Dedifferentiated amniotic fluid mesenchymal stem cell (primary cell): ENCODE measurements around the gene CHN2.

Source experiments
- DNase-seq: peaks from one replicate; pipeline ENCODE4 v3.0.0-alpha.2; 2016; ENCODE audit errors: extremely low spot score

CHN2 gene

GRCh38 chr7:29335188-29336083, 140.9 kb downstream of the CHN2 start:
- no peak for DNase-seq

GRCh38 chr7:29337546-29338116, 143.1 kb downstream of the CHN2 start:
- no peak for DNase-seq

- DNase-seq = no peak
Observed at GRCh38 chr7:29340696-29341095, 146.1 kb downstream of the CHN2 start.

GRCh38 chr7:29341156-29341555, 146.6 kb downstream of the CHN2 start:
- DNase-seq = no peak

- DNase-seq = no peak
Observed at GRCh38 chr7:29342761-29343160, 148.2 kb downstream of the CHN2 start.

GRCh38 chr7:29343399-29343798, 148.8 kb downstream of the CHN2 start:
- DNase-seq = no peak

- no peak for DNase-seq
Observed at GRCh38 chr7:29344334-29344978, 149.9 kb downstream of the CHN2 start.

GRCh38 chr7:29345590-29345989, 151.0 kb downstream of the CHN2 start:
- no peak for DNase-seq

GRCh38 chr7:29346231-29346978, 151.8 kb downstream of the CHN2 start:
- DNase-seq = no peak

- DNase-seq = no peak
Observed at GRCh38 chr7:29349362-29349761, 154.8 kb downstream of the CHN2 start.

GRCh38 chr7:29350351-29350750, 155.8 kb downstream of the CHN2 start:
- no peak for DNase-seq

- no peak for DNase-seq
Observed at GRCh38 chr7:29352041-29352440, 157.5 kb downstream of the CHN2 start.

GRCh38 chr7:29353810-29354209, 159.2 kb downstream of the CHN2 start:
- DNase-seq = no peak

- DNase-seq = no peak
Observed at GRCh38 chr7:29354340-29354739, 159.8 kb downstream of the CHN2 start.

GRCh38 chr7:29355388-29355787, 160.8 kb downstream of the CHN2 start:
- no peak for DNase-seq

GRCh38 chr7:29356631-29357030, 162.1 kb downstream of the CHN2 start:
- DNase-seq = no peak

- DNase-seq = no peak
Observed at GRCh38 chr7:29359482-29360093, 165.0 kb downstream of the CHN2 start.

GRCh38 chr7:29360633-29361625, 166.4 kb downstream of the CHN2 start:
- DNase-seq = no peak

GRCh38 chr7:29362380-29362779, 167.8 kb downstream of the CHN2 start:
- DNase-seq = no peak

- DNase-seq = no peak
Observed at GRCh38 chr7:29363636-29364425, 169.3 kb downstream of the CHN2 start.
